HepG2 (cell line): Measurements from ENCODE around the gene HRH3.

ENCODE experiments used
- POLR2AphosphoS5 ChIP-seq: IDR thresholded peaks from 2 replicates; pipeline ENCODE4 v1.6.1; 2012; ENCODE audit warnings: low read depth, low read length
- TCF7L2 ChIP-seq: IDR thresholded peaks from 2 replicates; pipeline ENCODE4 v1.6.1; 2011; ENCODE audit warnings: mild to moderate bottlenecking, low read depth, low read length, moderate library complexity

- TF ChIP-seq TCF7L2 (no peak), POLR2AphosphoS5 (no peak)
Observed at GRCh38 chr20:62192635-62193034, 27.4 kb downstream of the HRH3 start.
